GM21367 (cell line): ENCODE results near the gene OR5C1.
"Not testable (repeated sequence)": the region's sequence is repeated elsewhere in the genome, so short reads cannot be mapped to it uniquely, and the experiment has no call there.

ENCODE experiments used
- ATAC-seq: cut with Tn5 transposase; IDR thresholded peaks from one replicate; pipeline ENCODE4 v1.9.1; 2021; ENCODE audit not compliant: unreplicated experiment

OR5C1 gene

DNA sequence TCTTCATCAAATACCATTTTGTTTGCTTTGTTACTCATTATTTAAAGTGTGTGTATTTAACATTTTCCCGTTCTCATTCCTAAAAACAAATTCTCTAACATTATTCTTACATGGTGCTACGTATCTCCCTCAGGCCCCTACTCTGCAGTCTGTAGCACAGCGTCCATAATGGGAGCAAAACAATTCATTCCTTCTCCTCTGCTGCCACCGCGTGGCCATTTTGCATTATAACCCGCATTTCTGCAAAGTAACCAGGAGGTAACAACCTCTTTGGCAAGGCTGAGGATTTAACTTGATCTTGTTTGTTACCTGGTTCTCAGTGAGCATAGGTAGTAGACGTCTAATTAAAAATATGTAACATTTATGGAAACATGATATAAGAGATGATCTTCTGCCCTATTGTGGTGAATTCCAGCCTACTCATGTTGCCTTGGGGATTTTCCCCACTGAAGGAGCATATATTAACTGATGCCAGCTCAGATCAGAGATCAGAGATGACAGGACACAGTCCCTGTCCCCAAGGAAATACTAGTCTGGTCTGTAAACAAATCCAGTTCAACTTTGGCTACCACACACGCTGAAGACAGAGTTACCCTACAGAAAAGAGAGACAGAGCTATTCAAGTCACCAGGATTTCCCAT lies 21.7 kb downstream of the OR5C1 start:
- ATAC-seq: peak; percentile 81

DNA sequence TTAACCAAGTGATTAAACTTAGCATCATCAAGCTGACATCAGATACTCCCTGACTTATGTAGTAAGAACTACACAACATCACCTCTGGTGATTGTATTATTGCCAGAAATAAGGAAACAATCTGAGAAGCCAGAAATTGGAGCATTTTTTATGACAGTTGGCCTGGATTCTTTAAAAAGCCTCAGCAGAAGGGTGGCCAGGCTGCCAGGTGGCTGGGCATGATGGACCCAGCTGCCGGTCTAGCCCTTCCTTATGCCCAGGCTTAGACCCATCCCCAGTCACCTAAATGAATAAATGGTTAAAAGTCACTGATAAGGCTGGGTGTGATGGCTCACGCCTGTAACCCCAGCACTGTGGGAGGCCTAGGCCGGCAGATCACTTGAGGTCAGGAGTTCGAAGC lies 24.0 kb downstream of the OR5C1 start:
- no peak for ATAC-seq

DNA sequence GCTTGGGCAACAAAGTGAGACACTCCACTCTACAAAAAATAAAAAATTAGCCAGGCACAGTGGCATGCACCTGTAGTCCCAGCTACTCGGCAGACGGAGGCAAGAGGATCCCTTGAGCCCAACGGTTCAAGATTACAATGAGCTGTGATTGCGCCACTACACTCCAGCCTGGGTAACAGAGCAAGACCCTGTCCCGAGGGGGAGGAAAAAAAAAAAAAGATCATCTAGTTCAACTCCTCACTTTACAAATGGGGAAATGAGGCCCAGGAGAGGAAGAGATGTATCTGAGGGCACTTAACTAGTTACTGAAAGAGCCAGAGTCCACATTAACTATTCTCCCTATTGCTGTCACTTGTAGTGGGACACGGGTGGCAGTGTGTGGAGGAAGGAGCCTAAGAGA lies 25.8 kb downstream of the OR5C1 start:
- no peak for ATAC-seq

DNA sequence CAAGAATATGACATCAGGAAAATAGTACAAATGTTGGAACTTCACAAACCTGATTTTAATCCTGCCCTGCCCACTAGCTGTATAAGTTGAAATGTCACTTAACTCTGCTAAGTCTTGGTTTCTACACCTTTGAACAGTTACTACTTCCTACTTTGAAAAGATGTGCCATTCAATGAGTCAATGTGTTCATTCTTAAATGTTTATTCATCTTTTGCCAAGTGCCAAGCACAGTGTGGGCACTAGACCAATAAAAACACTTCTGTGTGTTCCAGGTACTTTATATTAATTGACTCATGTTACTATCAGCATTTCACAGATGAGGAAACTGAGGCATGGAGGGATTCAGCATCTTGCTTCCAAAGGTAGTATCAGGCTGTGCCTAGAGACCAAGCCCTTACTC lies 26.8 kb downstream of the OR5C1 start:
- no peak for ATAC-seq

DNA sequence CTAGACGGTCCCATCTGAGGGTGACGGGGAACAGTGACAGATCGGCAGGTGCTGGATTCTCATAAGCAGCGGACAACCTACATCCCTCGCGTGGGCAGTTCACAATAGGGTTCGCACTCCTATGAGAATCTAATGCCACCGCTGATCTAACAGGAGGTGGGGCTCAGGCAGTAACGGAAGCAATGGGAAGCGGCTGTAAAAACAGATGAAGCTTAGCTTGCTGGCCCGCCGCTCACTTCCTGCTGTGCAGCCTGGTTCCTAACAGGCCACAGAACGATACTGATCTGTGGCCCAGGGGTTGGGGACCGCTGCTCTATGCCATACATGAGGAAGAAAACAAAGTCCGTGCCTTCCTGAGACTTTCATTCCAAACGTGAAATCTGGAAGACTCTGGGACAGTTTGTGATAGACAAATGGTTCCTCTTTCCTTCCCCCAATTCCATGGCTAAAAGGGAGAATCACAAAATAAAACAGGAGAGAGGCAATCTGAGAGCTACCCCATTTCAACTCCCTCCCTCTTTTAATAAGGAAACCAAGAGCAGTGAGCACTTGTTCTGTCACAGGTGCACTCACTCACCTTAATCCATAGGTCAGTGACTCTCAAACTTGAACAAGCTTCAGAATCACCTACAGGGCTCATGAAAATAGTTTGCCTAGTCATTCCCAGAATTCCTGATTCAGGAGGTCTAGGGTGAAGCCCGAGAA lies 27.6 kb downstream of the OR5C1 start:
- ATAC-seq: no peak

DNA sequence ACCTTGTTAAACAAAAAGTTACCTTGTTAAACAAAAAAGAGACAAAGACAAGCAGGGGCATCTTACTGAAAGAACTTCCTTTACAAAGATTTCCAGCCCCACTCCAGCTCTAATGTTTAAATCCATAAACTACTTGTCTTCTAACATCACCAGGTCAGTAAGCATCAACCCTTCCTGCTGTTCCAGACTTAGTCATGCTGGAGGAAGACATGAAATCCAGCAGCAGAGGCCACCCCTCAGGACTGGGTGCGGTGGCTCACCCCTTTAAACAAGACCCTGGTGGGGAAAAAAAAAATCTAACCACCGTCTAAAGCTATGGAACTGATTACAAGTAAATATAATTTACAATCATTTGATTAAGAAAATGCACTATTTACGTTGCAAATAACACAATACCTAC lies 30.6 kb downstream of the OR5C1 start:
- no peak for ATAC-seq

DNA sequence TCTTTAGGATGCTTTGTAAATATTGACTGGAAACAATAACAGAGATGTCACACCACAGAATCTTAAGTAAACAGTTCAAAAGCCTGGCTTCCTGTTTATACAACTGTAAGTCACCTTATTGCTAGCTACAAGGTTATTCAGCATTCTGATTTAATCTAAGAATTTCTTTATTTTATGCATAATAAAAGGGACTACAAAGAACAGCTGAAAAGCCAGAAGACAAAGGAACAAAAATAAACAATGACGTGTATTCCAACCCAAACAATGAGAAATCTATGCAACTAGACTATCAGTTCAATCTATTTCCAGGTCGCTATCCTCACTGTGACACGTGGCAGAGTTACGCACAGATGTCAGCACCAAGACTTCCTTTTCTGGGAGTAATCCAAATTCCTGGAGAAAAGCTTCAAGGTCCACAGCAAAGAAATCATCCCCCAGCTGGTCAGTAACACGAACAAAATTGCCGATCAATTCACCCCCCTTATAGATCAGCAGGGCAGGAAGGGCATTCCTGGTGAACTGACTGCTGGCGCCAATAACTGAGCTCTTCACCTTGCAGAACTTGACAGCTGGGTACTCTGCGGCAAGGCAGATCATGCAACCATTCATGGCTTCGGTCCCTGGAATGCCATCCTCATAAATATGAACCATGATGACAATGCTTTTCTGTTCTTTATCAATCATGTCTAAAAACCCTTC lies 31.2 kb downstream of the OR5C1 start:
- ATAC-seq: no peak

DNA sequence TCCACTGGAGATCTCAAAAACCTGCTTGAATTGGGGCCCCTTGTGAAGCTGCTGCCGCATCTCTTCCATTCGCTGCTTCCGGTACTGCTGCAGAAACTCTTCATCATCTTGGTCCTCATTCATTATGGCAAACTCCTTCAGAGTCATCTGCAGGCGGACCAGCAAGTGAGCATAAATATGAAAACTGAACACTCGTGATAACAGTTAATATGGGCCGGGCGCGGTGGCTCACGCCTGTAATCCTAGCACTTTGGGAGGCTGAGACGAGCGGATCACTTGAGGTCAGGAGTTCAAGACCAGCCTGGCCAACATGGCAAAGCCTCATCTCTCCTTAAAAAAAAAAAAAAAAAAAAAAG lies 31.7 kb downstream of the OR5C1 start:
- no peak for ATAC-seq

DNA sequence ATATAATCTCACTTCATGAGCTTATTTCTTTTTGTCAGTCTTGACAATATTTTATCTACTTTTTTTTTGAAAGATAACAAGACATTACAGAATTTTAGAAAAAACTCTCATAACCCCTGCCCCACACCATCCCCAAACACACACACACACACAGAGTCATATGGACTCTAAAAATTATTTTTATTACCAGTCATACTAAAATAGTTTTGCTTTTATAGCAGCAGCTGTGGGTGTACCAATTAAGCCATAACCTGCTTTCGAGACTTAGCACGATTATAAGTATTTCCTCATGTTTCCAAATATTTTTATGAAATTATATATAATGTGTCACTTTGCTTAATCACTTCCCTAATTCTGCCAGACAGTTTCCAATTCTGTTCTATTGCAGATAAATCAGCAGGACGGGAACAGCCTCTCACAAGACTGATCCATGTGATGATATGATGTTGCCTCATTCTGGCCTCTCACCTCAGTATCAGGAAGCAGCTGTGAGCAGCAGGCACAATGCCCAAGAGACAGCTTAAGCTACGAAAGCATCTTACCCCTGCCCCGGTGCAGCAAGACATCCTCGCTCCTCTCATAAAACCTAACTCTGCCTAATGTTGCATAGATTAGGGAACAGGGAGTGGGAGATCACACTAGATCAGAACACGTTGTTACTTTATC lies 32.7 kb downstream of the OR5C1 start:
- no peak for ATAC-seq

DNA sequence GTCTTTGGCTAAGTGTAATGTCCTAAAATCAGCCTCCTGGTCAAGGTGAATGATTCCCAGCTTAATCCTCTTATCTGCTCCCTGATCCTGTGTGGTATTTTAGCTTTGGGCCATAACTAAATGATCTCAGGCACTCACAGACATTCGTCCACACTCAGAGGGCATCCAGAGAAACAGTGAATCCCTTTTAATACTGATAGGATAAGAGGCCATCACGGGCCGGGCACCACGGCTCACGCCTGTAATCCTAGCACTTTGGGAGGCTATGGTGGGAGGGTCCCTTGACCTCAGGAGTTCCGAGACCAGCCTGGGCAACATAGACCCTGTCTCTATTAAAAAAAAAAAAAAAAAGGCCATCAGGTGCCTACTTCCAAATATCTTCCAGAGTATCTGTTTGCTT lies 33.3 kb downstream of the OR5C1 start:
- ATAC-seq: no peak

DNA sequence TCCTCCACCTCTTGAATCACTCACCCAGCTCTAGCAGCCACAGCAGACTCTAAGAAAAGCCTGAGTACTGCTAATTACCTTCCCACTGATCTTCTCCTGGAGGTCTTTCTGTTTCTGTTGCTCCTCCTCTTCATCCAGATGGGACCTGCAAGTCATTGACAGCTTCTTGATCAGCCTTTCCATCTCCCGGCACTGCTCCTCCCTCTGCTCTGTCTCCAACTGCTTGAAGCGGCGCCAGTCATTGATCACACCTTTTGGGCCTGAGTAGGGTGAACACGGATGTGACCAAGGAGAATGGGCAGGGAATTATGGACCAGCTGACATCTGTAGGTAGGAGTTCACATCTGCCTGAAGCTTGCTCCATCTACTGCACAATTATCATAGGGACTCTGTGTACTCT lies 34.2 kb downstream of the OR5C1 start:
- no peak for ATAC-seq

DNA sequence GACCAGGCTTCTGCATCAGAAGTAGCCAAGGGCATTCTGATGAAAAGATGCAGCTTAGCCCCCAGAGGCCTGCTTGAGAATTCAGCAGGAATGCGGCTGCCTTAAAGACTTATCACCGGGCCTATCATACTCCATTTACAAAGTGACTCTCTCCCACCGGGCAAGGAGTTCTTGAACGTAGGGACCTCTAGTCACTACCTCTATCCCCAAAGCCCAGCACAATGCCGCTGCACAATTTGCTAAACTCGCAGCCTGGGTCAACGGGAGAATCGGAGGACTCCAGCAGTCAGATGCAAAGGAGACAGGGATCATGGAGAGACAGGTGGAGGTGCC lies 39.0 kb downstream of the OR5C1 start:
- peak; percentile 6 for ATAC-seq

DNA sequence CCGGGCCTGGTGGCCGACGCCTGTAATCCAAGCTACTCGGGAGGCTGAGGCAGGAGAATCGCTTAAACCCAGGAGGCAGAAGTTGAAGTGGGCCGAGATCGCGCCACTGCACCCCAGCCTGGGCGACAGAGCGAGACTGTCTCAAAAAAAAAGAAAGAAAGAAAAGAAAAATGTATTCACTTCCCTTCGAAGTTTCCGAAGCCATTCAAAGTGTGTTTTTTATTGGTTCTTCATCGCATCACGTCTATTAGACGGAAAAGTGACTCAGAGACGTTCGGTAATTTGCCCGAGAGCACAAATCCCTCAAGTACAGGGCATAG lies 40.2 kb downstream of the OR5C1 start:
- ATAC-seq: not testable (repeated sequence)

DNA sequence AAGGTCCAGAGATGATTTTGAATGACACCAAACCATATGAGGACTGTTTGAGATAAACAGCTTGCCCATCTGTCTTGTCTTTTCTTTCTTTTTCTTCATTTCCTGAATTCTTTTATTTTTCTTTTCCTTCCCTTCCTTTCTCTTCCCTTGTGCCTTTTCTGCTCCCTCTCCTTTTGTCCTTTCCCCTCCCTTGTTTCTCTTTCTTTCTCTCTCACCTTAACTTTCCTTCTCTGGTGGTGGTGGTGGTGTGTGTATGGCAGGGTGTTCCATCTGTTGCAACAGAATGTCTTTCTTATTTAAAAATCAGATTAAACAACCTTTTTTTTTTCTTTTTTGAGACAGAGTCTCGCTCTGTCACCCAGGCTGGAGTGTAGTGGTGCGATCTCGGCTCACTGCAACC lies 43.5 kb downstream of the OR5C1 start:
- ATAC-seq: no peak

DNA sequence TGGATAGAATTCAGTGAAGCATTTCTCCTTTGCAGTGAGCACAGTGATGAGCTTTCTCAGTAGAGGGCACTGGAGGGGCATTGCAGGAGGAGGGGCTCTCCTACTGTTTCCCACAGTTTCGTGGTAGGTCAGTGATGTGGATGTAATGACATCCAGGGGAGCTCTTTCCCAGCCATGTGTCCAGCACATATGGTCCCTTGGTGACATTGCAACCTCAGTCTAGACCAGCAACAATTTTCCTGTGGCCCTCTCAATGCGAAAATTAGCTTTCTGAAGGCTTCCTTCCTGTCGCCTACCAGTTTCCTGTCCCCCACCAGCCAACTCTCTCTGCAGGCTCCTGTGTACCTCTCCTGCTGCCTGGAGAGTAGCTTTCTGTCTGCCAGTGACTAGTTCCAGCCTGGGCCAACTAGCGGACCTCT lies 46.6 kb downstream of the OR5C1 start:
- ATAC-seq: no peak

DNA sequence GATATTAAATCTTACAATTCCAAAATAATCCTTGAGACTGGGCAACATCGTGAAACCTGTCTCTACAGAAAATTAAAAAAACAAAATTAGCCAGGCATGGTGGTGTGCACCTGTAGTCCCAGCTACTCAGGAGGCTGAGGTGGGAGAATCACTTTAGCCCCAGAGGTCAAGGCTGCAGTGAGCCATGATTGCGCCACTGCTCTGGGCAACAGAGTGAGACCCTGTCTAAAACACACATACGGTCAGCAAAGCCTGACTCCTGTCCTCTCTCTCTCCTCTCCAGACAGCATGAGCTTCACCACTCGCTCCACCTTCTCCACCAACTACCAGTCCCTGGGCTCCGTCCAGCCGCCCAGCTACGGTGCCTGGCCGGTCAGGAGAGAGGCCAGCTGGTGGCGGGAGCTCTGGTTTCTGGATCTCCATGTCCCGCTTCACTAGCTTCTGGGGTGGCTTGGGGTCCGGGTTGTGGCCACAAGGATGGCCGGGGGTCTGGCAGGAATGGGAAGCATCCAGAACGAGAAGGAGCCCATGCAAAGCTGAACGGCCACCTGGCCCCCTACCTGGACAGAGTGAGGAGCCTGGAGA lies 48.6 kb downstream of the OR5C1 start:
- ATAC-seq: no peak

DNA sequence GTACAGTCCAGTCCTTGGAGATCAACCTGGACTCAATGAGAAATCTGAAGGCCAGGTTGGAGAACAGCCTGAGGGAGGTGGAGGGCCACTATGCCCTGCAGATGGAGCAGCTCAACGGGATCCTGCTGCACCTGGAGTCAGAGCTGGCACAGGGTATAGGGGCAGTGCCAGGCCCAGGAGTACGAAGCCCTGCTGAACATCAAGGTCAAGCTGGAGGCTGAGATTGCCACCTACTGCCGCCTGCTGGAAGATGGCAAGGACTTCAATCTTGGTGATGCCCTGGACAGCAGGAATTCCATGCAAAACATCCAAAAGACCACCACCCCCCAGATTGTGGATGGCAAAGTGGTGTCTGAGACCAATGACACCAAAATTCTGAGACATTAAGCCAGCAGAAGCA lies 49.7 kb downstream of the OR5C1 start:
- ATAC-seq: not testable (repeated sequence)
